GM18907 (cell line): ENCODE results near the gene PGRMC1.
A peak's percentile ranks its signal among the peaks of the same experiment; 100 is the strongest.
"Not testable (repeated sequence)": the region's sequence is repeated elsewhere in the genome, so short reads cannot be mapped to it uniquely, and the experiment has no call there.

Source experiments
- ATAC-seq: cut with Tn5 transposase; IDR thresholded peaks from one replicate; pipeline ENCODE4 v1.9.1; 2021; ENCODE audit warnings: mild to moderate bottlenecking, moderate library complexity; ENCODE audit not compliant: unreplicated experiment

PGRMC1 gene

GRCh38 chrX:119231936-119232445 lies 4.1 kb upstream of the PGRMC1 start:
- ATAC-seq, result no peak

GRCh38 chrX:119235051-119235511 lies 1.0 kb upstream of the PGRMC1 start:
- ATAC-seq, result no peak

- ATAC-seq, result peak; percentile 23
Measured at GRCh38 chrX:119236623-119237561, 807 bp downstream of the PGRMC1 start.

- ATAC-seq, result no peak
Measured at GRCh38 chrX:119237562-119237942, 1.5 kb downstream of the PGRMC1 start.

GRCh38 chrX:119238557-119238956 lies 2.5 kb downstream of the PGRMC1 start:
- ATAC-seq, result no peak

- ATAC-seq, result no peak
Measured at GRCh38 chrX:119240356-119240755, 4.3 kb downstream of the PGRMC1 start.

GRCh38 chrX:119247702-119248101 lies 11.6 kb downstream of the PGRMC1 start:
- no peak for ATAC-seq

- ATAC-seq, result no peak
Measured at GRCh38 chrX:119249891-119250290, 13.8 kb downstream of the PGRMC1 start.

GRCh38 chrX:119251386-119251785 lies 15.3 kb downstream of the PGRMC1 start:
- no peak for ATAC-seq

GRCh38 chrX:119252716-119253115 lies 16.6 kb downstream of the PGRMC1 start:
- no peak for ATAC-seq

- peak; percentile 43 for ATAC-seq
Measured at GRCh38 chrX:119266364-119266995, 30.4 kb downstream of the PGRMC1 start.

- not testable (repeated sequence) for ATAC-seq
Measured at GRCh38 chrX:119267115-119267514, 31.0 kb downstream of the PGRMC1 start.

GRCh38 chrX:119272882-119273419 lies 36.9 kb downstream of the PGRMC1 start:
- ATAC-seq, result no peak

GRCh38 chrX:119273420-119274192 lies 37.5 kb downstream of the PGRMC1 start:
- no peak for ATAC-seq

- not testable (repeated sequence) for ATAC-seq
Measured at GRCh38 chrX:119282347-119282746, 46.3 kb downstream of the PGRMC1 start.

GRCh38 chrX:119288890-119289393 lies 52.9 kb downstream of the PGRMC1 start:
- no peak for ATAC-seq

- ATAC-seq, result no peak
Measured at GRCh38 chrX:119290476-119290875, 54.4 kb downstream of the PGRMC1 start.

GRCh38 chrX:119291246-119291645 lies 55.2 kb downstream of the PGRMC1 start:
- ATAC-seq, result not testable (repeated sequence)

- ATAC-seq, result no peak
Measured at GRCh38 chrX:119292445-119292844, 56.4 kb downstream of the PGRMC1 start.
